Stimulated activated CD8-positive, alpha-beta memory T cell treated with anti-CD3 and anti-CD28 coated beads, Interleukin-15, amount 100 ng/mL, for 24 hours (primary cell): ENCODE results near the gene BANF2.

ENCODE experiments used
- DNase-seq: peaks from one replicate; pipeline ENCODE4 v3.0.0-alpha.2; 2020; ENCODE audit warnings: low read depth

The BANF2 gene

GRCh38 chr20:17735959-17736621 is 36.3 kb downstream of the BANF2 start:
- no peak for DNase-seq

GRCh38 chr20:17738154-17738553 is 38.4 kb downstream of the BANF2 start:
- DNase-seq, result no peak

GRCh38 chr20:17741220-17741619 is 41.5 kb downstream of the BANF2 start:
- DNase-seq, result no peak

- no peak for DNase-seq
These were observed 43.0 kb downstream of the BANF2 start for GRCh38 chr20:17742731-17743130.

- DNase-seq, result no peak
These were observed 43.9 kb downstream of the BANF2 start for GRCh38 chr20:17743677-17744076.

- no peak for DNase-seq
These were observed 47.7 kb downstream of the BANF2 start for GRCh38 chr20:17747431-17747846.

- DNase-seq, result no peak
These were observed 48.5 kb downstream of the BANF2 start for GRCh38 chr20:17748279-17748678.

GRCh38 chr20:17749626-17749977 is 49.8 kb downstream of the BANF2 start:
- no peak for DNase-seq

GRCh38 chr20:17749978-17750721 is 50.4 kb downstream of the BANF2 start:
- no peak for DNase-seq

GRCh38 chr20:17750722-17751045 is 50.9 kb downstream of the BANF2 start:
- DNase-seq, result no peak

- DNase-seq, result no peak
These were observed 51.9 kb downstream of the BANF2 start for GRCh38 chr20:17751640-17752039.

- no peak for DNase-seq
These were observed 52.7 kb downstream of the BANF2 start for GRCh38 chr20:17752459-17752858.

- no peak for DNase-seq
These were observed 53.8 kb downstream of the BANF2 start for GRCh38 chr20:17753516-17753915.

GRCh38 chr20:17756529-17756928 is 56.8 kb downstream of the BANF2 start:
- no peak for DNase-seq

GRCh38 chr20:17757496-17757895 is 57.7 kb downstream of the BANF2 start:
- DNase-seq, result no peak

- no peak for DNase-seq
These were observed 58.2 kb downstream of the BANF2 start for GRCh38 chr20:17758010-17758409.

GRCh38 chr20:17758512-17758911 is 58.7 kb downstream of the BANF2 start:
- DNase-seq, result no peak

- no peak for DNase-seq
These were observed 59.7 kb downstream of the BANF2 start for GRCh38 chr20:17759449-17759848.

GRCh38 chr20:17761604-17762003 is 61.8 kb downstream of the BANF2 start:
- no peak for DNase-seq

GRCh38 chr20:17762243-17762872 is 62.6 kb downstream of the BANF2 start:
- DNase-seq, result no peak

GRCh38 chr20:17762873-17763557 is 63.2 kb downstream of the BANF2 start:
- no peak for DNase-seq

GRCh38 chr20:17765017-17765416 is 65.3 kb downstream of the BANF2 start:
- no peak for DNase-seq

- DNase-seq, result no peak
These were observed 65.8 kb downstream of the BANF2 start for GRCh38 chr20:17765584-17765983.
